HepG2 (cell line): ENCODE measurements around the gene PMS2. TPM values are rescaled to one million over a fixed set of nuclear protein-coding genes. Genes with fewer than 3 reads are reported as not detected.

ENCODE experiments used
- ATAC-seq: fragments of 200-7000 bp; cut with Tn5 transposase; 3 replicates; pipeline ENCODE4 v1.9.1; 2020; ENCODE audit warnings: mild to moderate bottlenecking, moderate library complexity
- BruUV-seq: library from RNA; stranded (reverse); fragments of 400-500 nt; replicated peaks from 2 replicates; lab custom pipeline; 2021; lab: Mats Ljungman, UMichigan
- CTCF ChIA-PET: fragments of 300-600 bp; formaldehyde crosslinking; extraction: SDS; loops from one replicate; lab custom pipeline; 2021; ENCODE audit warnings: low total read pairs, inconsistent platforms, low intra/inter-chr PET ratio; lab: Yijun Ruan, JAX
- POLR2A ChIA-PET: fragments of 350-600 bp; sonication (Branson Sonifier 250); formaldehyde crosslinking; loops from one replicate; lab custom pipeline; 2020; ENCODE audit warnings: antibody characterized with exemption, inconsistent platforms; lab: Yijun Ruan, JAX
- DNase-seq: peaks from one replicate; pipeline ENCODE4 v3.0.0-alpha.2; 2015; ENCODE audit warnings: low spot score
- FAIRE-seq: peaks from 3 replicates; lab custom pipeline; 2011; peaks lifted over from hg19 to GRCh38; lab: Jason Lieb, UNC
- H2AFZ ChIP-seq: one replicate; pipeline ENCODE4 v1.6.1; 2011; ENCODE audit warnings: low read length, inconsistent platforms
- H3K27ac ChIP-seq: fragments of 300-600 bp; 3 replicates; pipeline ENCODE4 v1.8.0; 2011; ENCODE audit warnings: mixed run types, mild to moderate bottlenecking, mixed read lengths, low read length, inconsistent platforms; ENCODE audit not compliant: insufficient read depth; ENCODE audit errors: extremely low read length
- H3K27me3 ChIP-seq, 2 experiments: fragments of 200-600 bp in 1 of 2; 2 replicates in 1 of 2; 3 replicates in 1 of 2; pipeline versions ENCODE4 v1.6.0 to v1.8.0; 2011; ENCODE audit warnings: low read length in 2 of 2, mild to moderate bottlenecking in 2 of 2, moderate library complexity in 2 of 2, inconsistent platforms in 1 of 2; ENCODE audit not compliant: insufficient read depth in 2 of 2, control insufficient read depth in 1 of 2
- H3K36me3 ChIP-seq, 2 experiments: fragments of 200-600 bp in 1 of 2; replicated peaks in 1 of 2; 2 replicates in 1 of 2; 3 replicates in 1 of 2; pipeline versions ENCODE4 v1.5.1 to v1.8.0; 2011; ENCODE audit warnings: low read length in 2 of 2, inconsistent platforms in 1 of 2; ENCODE audit not compliant: insufficient read depth in 2 of 2, control insufficient read depth in 1 of 2
- H3K4me1 ChIP-seq: 2 replicates; pipeline ENCODE4 v1.5.1; 2012; ENCODE audit warnings: low read length, inconsistent platforms; ENCODE audit not compliant: insufficient read depth
- H3K4me2 ChIP-seq: 2 replicates; pipeline ENCODE4 v1.6.0; 2011; ENCODE audit warnings: low read depth, low read length, inconsistent platforms
- H3K4me3 ChIP-seq, 3 experiments: fragments of 200-600 bp in 1 of 3; sonication (generic), shearing (Covaris generic) in 1 of 3; replicated peaks in 1 of 3; 2 replicates each; pipeline ENCODE4 v1.5.1; 2011 to 2016; ENCODE audit warnings: low read length in 3 of 3, inconsistent platforms in 2 of 3, low read depth in 2 of 3, mild to moderate bottlenecking in 2 of 3, control low read depth in 1 of 3, mixed read lengths in 1 of 3; ENCODE audit not compliant: insufficient read depth in 1 of 3
- H3K79me2 ChIP-seq: one replicate; pipeline ENCODE4 v1.6.1; 2011; ENCODE audit warnings: low read length, inconsistent platforms; ENCODE audit not compliant: insufficient read depth
- H3K9ac ChIP-seq: 2 replicates; pipeline ENCODE4 v1.6.0; 2011; ENCODE audit warnings: mild to moderate bottlenecking, low read depth, low read length, inconsistent platforms; ENCODE audit not compliant: insufficient read depth
- H3K9me3 ChIP-seq: 2 replicates; pipeline ENCODE4 v1.5.1; 2012; ENCODE audit warnings: mild to moderate bottlenecking, low read length
- H4K20me1 ChIP-seq: 2 replicates; pipeline ENCODE4 v1.6.0; 2011; ENCODE audit warnings: inconsistent platforms, mild to moderate bottlenecking, low read length, moderate library complexity; ENCODE audit not compliant: insufficient read depth
- DPF2 ChIP-seq: sonication (generic); formaldehyde crosslinking; IDR thresholded peaks from 2 replicates; pipeline ENCODE4 v1.4.0; 2020; ENCODE audit warnings: mild to moderate bottlenecking, low read depth, missing genetic modification reagents, borderline replicate concordance
- FOSL2 ChIP-seq: sonication (generic); formaldehyde crosslinking; IDR thresholded peaks from 2 replicates; pipeline ENCODE4 v1.4.0; 2020; ENCODE audit warnings: missing genetic modification reagents
- HNRNPL ChIP-seq: fragments of 200-400 bp; formaldehyde crosslinking; IDR thresholded peaks from 2 replicates; pipeline ENCODE4 v1.6.1; 2017; ENCODE audit warnings: mild to moderate bottlenecking, low read depth, low read length
- MEF2D ChIP-seq: sonication (generic); formaldehyde crosslinking; IDR thresholded peaks from 2 replicates; pipeline ENCODE4 v1.5.1; 2020; ENCODE audit warnings: mild to moderate bottlenecking, missing genetic modification reagents
- MYC ChIP-seq: sonication (generic); formaldehyde crosslinking; IDR thresholded peaks from 2 replicates; pipeline ENCODE4 v1.9.0; 2021; ENCODE audit warnings: missing genetic modification reagents, borderline replicate concordance
- POLR2A ChIP-seq, 2 experiments: IDR thresholded peaks; 2 replicates each; pipeline ENCODE4 v1.6.1; 2011; ENCODE audit warnings: low read depth in 2 of 2, low read length in 2 of 2, mild to moderate bottlenecking in 1 of 2, moderate library complexity in 1 of 2; ENCODE audit not compliant: insufficient read depth in 1 of 2
- POLR2AphosphoS5 ChIP-seq: IDR thresholded peaks from 2 replicates; pipeline ENCODE4 v1.6.1; 2012; ENCODE audit warnings: low read depth, low read length
- RBFOX2 ChIP-seq: fragments of 200-400 bp; formaldehyde crosslinking; IDR thresholded peaks from 2 replicates; pipeline ENCODE4 v1.6.1; 2017; ENCODE audit warnings: low read depth, mild to moderate bottlenecking, low read length
- SYNCRIP ChIP-seq: fragments of 200-400 bp; formaldehyde crosslinking; IDR thresholded peaks from 2 replicates; pipeline ENCODE4 v1.6.1; 2018; ENCODE audit warnings: mild to moderate bottlenecking, low read depth, low read length; ENCODE audit not compliant: insufficient read depth
- ZC3H13 ChIP-seq: sonication (generic); formaldehyde crosslinking; IDR thresholded peaks from 2 replicates; pipeline ENCODE4 v1.8.1; 2023; ENCODE audit warnings: mild to moderate bottlenecking, missing genetic modification reagents, moderate library complexity
- ZNF589 ChIP-seq: sonication (generic); formaldehyde crosslinking; conservative IDR thresholded peaks from 2 replicates; pipeline ENCODE4 v1.8.0; 2022; ENCODE audit warnings: mild to moderate bottlenecking, moderate library complexity, missing genetic modification reagents
- WGBS: methylation state at CpG from one replicate; pipeline ENCODE4 v1.1.6; 2017; ENCODE audit warnings: low lambda C conversion rate; 5-methylcytosine and 5-hydroxymethylcytosine counted together
- in situ Hi-C: cut with HindIII; loops from 2 replicates; pipeline ENCODE4 v1.10.0; 2017; ENCODE audit warnings: low pct_unique_long_range_greater_than_20kb; ENCODE audit not compliant: extremely low pct_ligation_motif_present
- intact Hi-C: fragments of 100-400 bp; cut with micrococcal nuclease; formaldehyde crosslinking; loops from one replicate; pipeline ENCODE4 v1.10.0; 2022; ENCODE audit not compliant: unreplicated experiment
- polyA plus RNA-seq, 8 experiments: library from polyadenylated mRNA; depleted of rRNA in 3 of 8; stranded (reverse) in 7 of 8; unstranded in 1 of 8; fragments of >200 nt; fragmentation: Illumina TruSeq in 4 of 8; extraction: Trizol in 4 of 8; gene quantifications; 2 replicates each; pipeline versions ENCODE4 v1.2.1 to v1.2.3, GENCODE V29; 2011 to 2016; ENCODE audit warnings: low read depth in 4 of 8, missing spikeins in 1 of 8, mixed read lengths in 1 of 8; ENCODE audit not compliant: insufficient read depth in 1 of 8
- total RNA-seq, 5 experiments: library from RNA; depleted of rRNA; stranded (reverse); fragments of >200 nt; fragmentation: Illumina TruSeq; extraction: Trizol; gene quantifications; 2 replicates each; pipeline ENCODE4 v1.2.3, GENCODE V29; 2016; ENCODE audit warnings: low read depth in 1 of 5
- TF ChIP-seq, protein P1 (sequence below): sonication (generic); formaldehyde crosslinking; IDR thresholded peaks from 2 replicates; pipeline ENCODE4 v1.4.0; 2020; ENCODE audit warnings: missing genetic modification reagents, borderline replicate concordance

The PMS2 gene
- total and polyA plus RNA-seq, 2 of the 13 experiments (the other 11 are each of a cell fraction or from before 2014, with no cell fraction given), result 6.3 to 11.4 TPM

DNA sequence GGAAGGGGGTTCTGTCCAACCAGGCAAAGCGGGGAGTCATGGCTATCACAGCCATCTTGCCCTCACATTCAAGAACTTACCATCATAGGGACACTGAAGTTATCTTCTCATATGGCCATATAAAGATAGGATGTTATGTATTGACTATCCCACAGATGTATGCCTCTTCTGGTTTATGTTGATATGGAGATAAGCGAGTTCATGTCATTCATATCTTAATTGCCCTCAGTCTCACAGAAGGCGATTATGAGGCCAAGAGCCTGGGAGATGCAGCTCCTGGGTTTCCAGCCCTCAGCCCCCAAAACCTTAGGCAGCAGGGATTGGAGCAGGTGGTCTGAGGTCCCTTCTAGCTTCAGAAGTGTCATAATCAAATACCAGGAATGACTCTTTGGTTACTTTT lies 13.9 kb upstream of the PMS2 start:
- intact Hi-C loops, result no loop called here
- Histone ChIP-seq H3K4me1 (no peaks in the 10 kb centered on the region), H3K4me3 (no peak overlapping the region), H3K4me2 (no peak overlapping the region), H2AFZ (no peak overlapping the region), H3K79me2 (no peaks in the 10 kb centered on the region), H4K20me1 (no peaks in the 10 kb centered on the region), H3K27me3 (no peaks in the 10 kb centered on the region), H3K9ac (no peak overlapping the region), H3K36me3 (peaks cover 42 to 93% of the 10 kb centered on the region in 2 experiments), H3K27ac (no peak overlapping the region), H3K9me3 (no peaks in the 10 kb centered on the region)
- in situ Hi-C loops, result no loop called here
- DNase-seq, result no peak
- TF ChIP-seq HNRNPL, result no peak
- peak; percentile 34; the same call in 1 of the 2 replicates for TF ChIP-seq RBFOX2
- TF ChIP-seq SYNCRIP, result no peak
- TF ChIP-seq POLR2A (IDR thresholded peaks at IDR 0.05; ENCODE audit: insufficient read depth in 1 of 2, low read depth in 2 of 2, low read length in 2 of 2), result 0 out of 4 replicates have a peak, but pooled peaks of 1 of the 2 experiments have one; percentile 15
- ChIA-PET POLR2A (interaction anchor here (2.5 kb wide), 1 partner anchor 14 kb away, joined by 9 read pairs; the partner anchor contains the start of genes AIMP2 and PMS2), CTCF (no interaction called here)
- BruUV-seq, result TSS peak; percentile 11
- FAIRE-seq, result no peak
- no peak for ATAC-seq
- WGBS, result 96% methylated on average over 3 of the region's 3 CpGs

DNA sequence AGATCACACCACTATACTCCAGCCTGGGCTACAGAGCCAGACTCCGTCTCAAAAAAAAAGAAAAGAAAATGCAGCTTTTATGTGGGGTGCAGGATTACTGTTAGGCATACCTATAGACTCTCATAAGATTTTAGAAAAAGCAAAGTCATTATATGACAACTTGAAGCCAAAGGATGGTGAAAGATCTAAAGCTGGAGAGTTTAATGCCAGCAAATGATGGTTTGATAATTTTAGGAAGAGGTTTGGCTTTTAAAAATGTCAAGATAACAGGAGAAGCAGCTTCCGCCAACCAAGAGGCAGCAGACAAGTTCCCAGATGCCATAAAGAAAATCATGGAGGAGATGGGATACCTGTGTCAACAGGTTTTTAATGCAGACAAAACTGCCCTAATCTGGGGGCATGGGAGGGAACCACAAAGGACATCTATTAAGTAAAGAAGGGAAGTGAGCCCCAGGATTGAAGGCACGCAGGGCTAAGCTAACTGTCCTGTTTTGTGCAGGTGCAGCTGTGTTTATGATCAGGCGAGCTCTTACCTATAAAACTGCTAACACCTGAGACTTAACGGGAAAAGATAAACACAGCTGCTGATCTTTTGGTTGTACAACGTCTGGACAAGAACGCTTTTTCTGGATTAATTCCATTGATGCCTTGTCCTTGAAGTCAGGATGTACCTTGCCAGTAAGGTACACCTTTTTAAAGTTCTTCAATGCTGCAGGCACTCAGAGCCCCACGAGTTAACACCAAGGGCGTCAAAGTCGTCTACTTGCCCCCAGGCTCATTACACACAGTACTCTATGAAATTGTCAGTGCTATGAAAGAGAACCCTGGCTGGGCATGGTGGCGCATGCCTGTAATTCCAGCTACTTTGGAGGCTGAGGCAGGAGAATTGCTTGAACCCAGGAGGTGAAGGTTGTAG lies 11.8 kb upstream of the PMS2 start:
- in situ Hi-C loops (no loop called here), intact Hi-C loops (no loop called here)
- peaks cover 6% of the 10 kb centered on the region; the same call in 1 of the 2 replicates for H3K4me1 ChIP-seq
- ATAC-seq (no peak), FAIRE-seq (no peak), DNase-seq (no peak)
- ChIA-PET POLR2A (interaction anchor here (0.9 to 1.9 kb wide), 3 partner anchors 9 to 20 kb away, joined by 3 to 11 read pairs (median 3); partner anchors contain the start of genes AIMP2 and PMS2), CTCF (no interaction called here)
- H3K27me3 ChIP-seq, result no peaks in the 10 kb centered on the region
- TF ChIP-seq, protein P1, sequence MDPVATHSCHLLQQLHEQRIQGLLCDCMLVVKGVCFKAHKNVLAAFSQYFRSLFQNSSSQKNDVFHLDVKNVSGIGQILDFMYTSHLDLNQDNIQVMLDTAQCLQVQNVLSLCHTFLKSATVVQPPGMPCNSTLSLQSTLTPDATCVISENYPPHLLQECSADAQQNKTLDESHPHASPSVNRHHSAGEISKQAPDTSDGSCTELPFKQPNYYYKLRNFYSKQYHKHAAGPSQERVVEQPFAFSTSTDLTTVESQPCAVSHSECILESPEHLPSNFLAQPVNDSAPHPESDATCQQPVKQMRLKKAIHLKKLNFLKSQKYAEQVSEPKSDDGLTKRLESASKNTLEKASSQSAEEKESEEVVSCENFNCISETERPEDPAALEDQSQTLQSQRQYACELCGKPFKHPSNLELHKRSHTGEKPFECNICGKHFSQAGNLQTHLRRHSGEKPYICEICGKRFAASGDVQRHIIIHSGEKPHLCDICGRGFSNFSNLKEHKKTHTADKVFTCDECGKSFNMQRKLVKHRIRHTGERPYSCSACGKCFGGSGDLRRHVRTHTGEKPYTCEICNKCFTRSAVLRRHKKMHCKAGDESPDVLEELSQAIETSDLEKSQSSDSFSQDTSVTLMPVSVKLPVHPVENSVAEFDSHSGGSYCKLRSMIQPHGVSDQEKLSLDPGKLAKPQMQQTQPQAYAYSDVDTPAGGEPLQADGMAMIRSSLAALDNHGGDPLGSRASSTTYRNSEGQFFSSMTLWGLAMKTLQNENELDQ (CRISPR knock-in tag), result no peak
- TF ChIP-seq DPF2 (CRISPR knock-in tag), result no peak
- no peak for TF ChIP-seq MYC (CRISPR knock-in tag)
- TF ChIP-seq MEF2D (CRISPR knock-in tag), result no peak
- 0 out of 2 replicates have a peak, but pooled peaks have one; percentile 13 for TF ChIP-seq ZC3H13 (CRISPR knock-in tag)
- peak; percentile 44; the same call in 1 of the 2 replicates for TF ChIP-seq POLR2AphosphoS5
- no peak for TF ChIP-seq ZNF589 (CRISPR knock-in tag)
- no peak for TF ChIP-seq FOSL2 (CRISPR knock-in tag)
- H4K20me1 ChIP-seq, result no peaks in the 10 kb centered on the region; the same call in 1 of the 2 replicates
- no peaks in the 10 kb centered on the region for H3K79me2 ChIP-seq
- WGBS, result 97% methylated on average over 11 of the region's 11 CpGs
- H3K9ac ChIP-seq, result no peak overlapping the region
- no peak overlapping the region for H3K4me2 ChIP-seq
- peaks cover 39 to 91% of the 10 kb centered on the region in 2 experiments for H3K36me3 ChIP-seq
- no peak overlapping the region for H3K4me3 ChIP-seq
- no peaks in the 10 kb centered on the region for H3K9me3 ChIP-seq
- H2AFZ ChIP-seq, result no peak overlapping the region
- H3K27ac ChIP-seq, result no peak overlapping the region
- no TSS peak for BruUV-seq
